ENCODE data around the gene MN1. TPM values are rescaled to one million over a fixed set of nuclear protein-coding genes. Genes with fewer than 3 reads are reported as not detected.

MN1 gene
- total RNA-seq, 1 donor from 2014 or later, result 0.07 TPM

- no peak for TF ChIP-seq CTCF (IDR thresholded peaks at IDR 0.05)
- no peak overlapping the region for H3K4me3 Mint-ChIP-seq
- no peaks in the 10 kb centered on the region for H3K9me3 Mint-ChIP-seq
- no peak overlapping the region for H3K27ac Mint-ChIP-seq
- no peak for DNase-seq
- intact Hi-C loops (cut with micrococcal nuclease), result no loop called here
- CTCF ChIA-PET, result no interaction called here
- peaks cover 60% of the 10 kb centered on the region for H3K36me3 Mint-ChIP-seq (ENCODE audit: low read depth)
- H3K27me3 Mint-ChIP-seq, result no peaks in the 10 kb centered on the region
- no peaks in the 10 kb centered on the region for H3K4me1 Mint-ChIP-seq
- POLR2A ChIA-PET, result no interaction called here
- no peak for ATAC-seq (ENCODE audit: low read depth)
Measured at GRCh38 chr22:27845644-27846043, 44.1 kb upstream of the MN1 start.

GRCh38 chr22:27844656-27845591 lies 43.4 kb upstream of the MN1 start:
- Mint-ChIP-seq H3K36me3 (ENCODE audit: low read depth) (peaks cover 53% of the 10 kb centered on the region), H3K9me3 (no peaks in the 10 kb centered on the region), H3K27ac (no peak overlapping the region), H3K4me1 (no peaks in the 10 kb centered on the region), H3K27me3 (no peaks in the 10 kb centered on the region), H3K4me3 (no peak overlapping the region)
- no peak for TF ChIP-seq CTCF (IDR thresholded peaks at IDR 0.05)
- ChIA-PET POLR2A (no interaction called here), CTCF (no interaction called here)
- intact Hi-C loops (cut with micrococcal nuclease), result no loop called here
- ATAC-seq (ENCODE audit: low read depth), result no peak
- no peak for DNase-seq

DNA sequence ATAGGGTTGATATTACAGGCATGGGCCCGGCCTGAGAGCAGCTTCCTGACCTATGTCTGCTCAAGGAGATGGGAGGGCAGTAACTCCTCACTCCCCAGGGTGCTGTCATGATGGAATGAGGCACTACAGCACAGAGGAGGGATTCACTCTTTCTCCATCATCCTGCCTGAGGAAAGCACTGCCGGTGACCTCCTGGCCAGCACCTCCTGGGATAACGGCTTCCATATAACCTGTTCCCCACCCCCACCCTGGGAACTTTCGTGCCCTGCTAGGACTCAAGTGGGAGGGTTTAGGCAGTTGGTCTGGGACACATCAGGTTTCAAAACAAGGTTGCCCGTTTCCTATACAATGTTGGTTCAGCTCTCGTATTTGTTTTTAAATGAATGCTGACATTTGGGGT lies 42.7 kb upstream of the MN1 start:
- intact Hi-C loops (cut with micrococcal nuclease), result no loop called here
- CTCF ChIA-PET, result no interaction called here

DNA sequence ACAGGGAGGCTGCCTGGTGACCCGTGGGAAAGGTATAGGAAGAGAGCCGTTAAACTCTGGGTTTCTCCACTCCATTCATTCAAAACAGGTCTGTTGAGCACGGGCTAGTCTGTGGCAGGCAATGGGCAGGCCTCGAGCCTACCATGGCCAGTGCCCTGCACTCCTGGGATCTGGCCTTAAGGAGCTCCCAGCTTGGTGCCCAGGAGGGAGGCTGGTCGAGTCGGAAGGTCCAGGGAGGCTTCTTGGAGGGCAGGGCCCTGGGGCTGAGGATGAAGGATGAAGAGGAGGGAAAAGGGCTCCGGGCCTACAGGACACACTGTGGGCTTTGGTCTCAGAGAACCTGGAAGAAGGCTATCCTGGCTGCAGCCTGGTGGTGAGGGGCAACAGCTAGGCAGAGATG lies 41.9 kb upstream of the MN1 start:
- Mint-ChIP-seq H3K4me3 (no peak overlapping the region), H3K27me3 (no peaks in the 10 kb centered on the region), H3K36me3 (ENCODE audit: low read depth) (peaks cover 40% of the 10 kb centered on the region), H3K9me3 (no peaks in the 10 kb centered on the region), H3K27ac (no peak overlapping the region), H3K4me1 (no peaks in the 10 kb centered on the region)
- ChIA-PET CTCF (no interaction called here), POLR2A (no interaction called here)
- ATAC-seq (ENCODE audit: low read depth) (no peak), DNase-seq (no peak)
- intact Hi-C loops (cut with micrococcal nuclease), result no loop called here
- no peak for TF ChIP-seq CTCF (IDR thresholded peaks at IDR 0.05)

More for the DNA sequence above, 42.7 kb upstream of the MN1 start:
- DNase-seq (no peak), ATAC-seq (ENCODE audit: low read depth) (no peak)
- Mint-ChIP-seq H3K9me3 (no peaks in the 10 kb centered on the region), H3K4me3 (no peak overlapping the region), H3K27ac (no peak overlapping the region), H3K36me3 (ENCODE audit: low read depth) (peaks cover 46% of the 10 kb centered on the region), H3K27me3 (no peaks in the 10 kb centered on the region), H3K4me1 (no peaks in the 10 kb centered on the region)
- no peak for TF ChIP-seq CTCF (IDR thresholded peaks at IDR 0.05)
- POLR2A ChIA-PET, result no interaction called here

DNA sequence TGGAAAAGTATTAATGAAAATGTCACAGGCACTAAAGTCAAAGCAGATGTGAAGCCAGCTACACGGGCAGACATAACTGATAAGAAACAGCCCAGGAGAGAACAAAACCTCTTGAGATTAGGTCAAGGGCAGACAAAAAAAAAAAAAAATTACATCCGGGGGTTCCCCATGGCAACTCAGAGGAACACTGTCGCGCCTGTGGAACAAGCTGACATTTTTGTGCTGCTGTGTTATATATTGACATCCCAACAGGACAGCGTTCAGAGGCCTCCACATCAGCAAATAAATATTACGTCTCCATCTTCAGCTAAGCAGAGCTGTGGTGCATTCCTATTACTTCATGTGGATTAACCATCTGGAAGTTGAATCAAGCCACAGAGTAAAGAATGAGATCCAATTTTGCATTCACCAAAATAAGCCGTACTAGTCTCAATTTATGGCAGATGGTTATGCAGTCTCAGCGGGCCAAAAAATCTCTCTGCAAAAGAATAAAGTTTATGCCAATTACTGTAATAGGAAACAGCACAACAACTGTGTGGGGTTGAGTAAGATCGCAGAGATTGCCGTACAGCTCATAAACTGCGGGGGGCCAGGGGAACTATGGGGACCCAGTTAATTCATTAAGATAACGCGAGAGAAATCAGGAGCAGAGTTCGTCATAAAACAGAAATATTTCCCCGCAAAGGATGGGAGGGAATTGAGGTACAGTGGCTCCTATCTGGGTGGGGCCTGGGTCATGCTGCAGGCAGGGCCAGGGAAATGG lies 41.3 kb upstream of the MN1 start:
- ChIA-PET CTCF (no interaction called here), POLR2A (no interaction called here)
- Mint-ChIP-seq H3K36me3 (ENCODE audit: low read depth) (peaks cover 34% of the 10 kb centered on the region), H3K27me3 (no peaks in the 10 kb centered on the region), H3K4me1 (no peaks in the 10 kb centered on the region), H3K4me3 (no peak overlapping the region), H3K27ac (no peak overlapping the region), H3K9me3 (peaks cover under 1% of the 10 kb centered on the region)
- intact Hi-C loops (cut with micrococcal nuclease), result no loop called here
- no peak for TF ChIP-seq CTCF (IDR thresholded peaks at IDR 0.05)
- no peak for ATAC-seq (ENCODE audit: low read depth)
- DNase-seq, result no peak

All from activated B cell treated with CpG ODN at 0.5 μM for 24 hours (primary cell).